ENCODE data around the gene CUL9. TPM values are rescaled to one million over a fixed set of nuclear protein-coding genes. Genes with fewer than 3 reads are reported as not detected.
"Not testable (repeated sequence)": the region's sequence is repeated elsewhere in the genome, so short reads cannot be mapped to it uniquely, and the experiment has no call there.

The CUL9 gene
- 100 to 1,000 TPM in 1 of 4 donors, 10 to 100 TPM in 3; 55.5 to 114 (median 85.5) TPM for total RNA-seq

DNA sequence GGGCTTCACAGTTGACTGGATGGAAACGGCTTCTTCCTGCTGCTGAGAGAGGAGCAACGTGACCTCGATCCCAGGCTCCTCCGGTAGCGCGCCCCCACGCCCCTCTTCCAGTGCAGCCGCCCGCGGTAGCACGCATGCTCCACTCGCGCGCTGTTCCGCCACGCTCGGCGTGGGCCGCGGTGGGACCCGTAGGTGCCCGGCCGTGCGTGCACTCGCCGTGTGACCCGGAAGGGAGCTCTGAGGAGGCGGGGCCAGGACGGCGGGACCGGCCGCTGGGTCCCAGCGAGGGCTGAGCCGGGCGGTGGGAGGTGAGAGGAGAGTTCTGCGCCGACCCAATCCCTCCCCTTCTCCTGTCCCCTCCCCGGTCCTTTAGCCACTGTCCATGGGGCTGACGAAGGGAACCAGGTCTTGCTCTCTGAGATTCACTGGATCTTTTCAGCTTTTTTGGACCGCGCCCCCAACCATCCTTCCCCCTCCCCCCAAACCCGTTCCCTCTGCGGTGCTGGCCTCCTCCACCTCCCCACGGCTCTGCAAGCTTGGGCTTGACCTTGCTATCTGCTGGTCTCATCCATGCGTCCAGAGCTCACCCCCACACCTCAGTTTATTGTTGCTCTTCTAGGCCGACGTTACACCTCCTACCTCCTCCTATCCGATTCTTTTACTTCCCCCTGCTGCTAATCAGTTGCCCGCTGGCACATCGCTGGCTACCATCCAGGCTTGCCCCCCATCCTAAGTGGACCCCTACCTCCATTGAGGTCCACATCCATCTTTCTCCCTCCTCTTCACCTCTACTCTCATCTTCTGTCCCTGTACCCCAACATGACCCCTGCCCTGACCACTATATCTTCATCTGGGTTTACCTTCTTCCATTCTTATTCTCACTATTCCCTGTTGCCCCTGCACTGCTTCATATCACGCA is at the start of gene CUL9:
Gene CUL9 (plus strand): TSS at position 255 of the 919 bp plus-strand sequence. CDS start 2,115 bp downstream, outside the sequence.
- Histone ChIP-seq H3K9me3 (no peaks in the 10 kb centered on the region), H3K4me1 (peaks cover 0 to 16% (median 3%) of the 10 kb centered on the region in 4 donors), H3K27ac (peak within 1 kb of the TSS; percentile 70 to 84 (median 76)), H3K27me3 (no peaks in the 10 kb centered on the region), H3K36me3 (peaks cover 0 to 64% (median 0%) of the 10 kb centered on the region in 3 donors), H3K4me3 (peak within 1 kb of the TSS; percentile 56 to 96 (median 82))
- DNase-seq, result peak; percentile 85 to 94 (median 90)
- TF ChIP-seq POLR2A (IDR thresholded peaks at IDR 0.05), result peak; percentile 57 to 74
- TF ChIP-seq, protein P1, sequence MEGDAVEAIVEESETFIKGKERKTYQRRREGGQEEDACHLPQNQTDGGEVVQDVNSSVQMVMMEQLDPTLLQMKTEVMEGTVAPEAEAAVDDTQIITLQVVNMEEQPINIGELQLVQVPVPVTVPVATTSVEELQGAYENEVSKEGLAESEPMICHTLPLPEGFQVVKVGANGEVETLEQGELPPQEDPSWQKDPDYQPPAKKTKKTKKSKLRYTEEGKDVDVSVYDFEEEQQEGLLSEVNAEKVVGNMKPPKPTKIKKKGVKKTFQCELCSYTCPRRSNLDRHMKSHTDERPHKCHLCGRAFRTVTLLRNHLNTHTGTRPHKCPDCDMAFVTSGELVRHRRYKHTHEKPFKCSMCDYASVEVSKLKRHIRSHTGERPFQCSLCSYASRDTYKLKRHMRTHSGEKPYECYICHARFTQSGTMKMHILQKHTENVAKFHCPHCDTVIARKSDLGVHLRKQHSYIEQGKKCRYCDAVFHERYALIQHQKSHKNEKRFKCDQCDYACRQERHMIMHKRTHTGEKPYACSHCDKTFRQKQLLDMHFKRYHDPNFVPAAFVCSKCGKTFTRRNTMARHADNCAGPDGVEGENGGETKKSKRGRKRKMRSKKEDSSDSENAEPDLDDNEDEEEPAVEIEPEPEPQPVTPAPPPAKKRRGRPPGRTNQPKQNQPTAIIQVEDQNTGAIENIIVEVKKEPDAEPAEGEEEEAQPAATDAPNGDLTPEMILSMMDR (IDR thresholded peaks at IDR 0.05), result peak in 1 of 6 experiments; percentile 7

DNA sequence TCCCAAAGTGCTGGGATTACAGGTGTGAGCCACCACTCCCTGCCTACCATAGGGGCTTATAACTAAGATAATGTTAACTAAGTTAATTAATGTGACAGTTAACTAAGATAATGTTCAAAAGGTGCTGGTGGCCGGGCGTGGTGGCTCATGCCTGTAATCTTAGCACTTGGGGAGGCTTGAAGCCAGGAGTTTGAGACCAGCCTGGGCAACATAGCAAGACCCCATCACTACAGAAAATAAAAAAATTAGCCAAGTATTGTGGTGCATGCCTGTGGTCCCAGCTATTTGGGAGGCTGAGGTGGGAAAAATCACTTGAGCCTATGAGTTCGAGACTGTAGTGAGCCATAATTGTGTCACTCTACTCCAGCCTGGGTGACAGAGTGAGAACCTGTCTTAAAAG is 43.7 kb upstream of the CUL9 start:
- Histone ChIP-seq H3K9me3 (no peaks in the 10 kb centered on the region), H3K4me1 (peaks cover 0 to 2% (median under 1%) of the 10 kb centered on the region in 4 donors), H3K4me3 (no peak overlapping the region), H3K27me3 (no peaks in the 10 kb centered on the region), H3K27ac (no peak overlapping the region), H3K36me3 (no peaks in the 10 kb centered on the region)
- no peak for TF ChIP-seq POLR2A (IDR thresholded peaks at IDR 0.05)
- TF ChIP-seq, protein P1 (IDR thresholded peaks at IDR 0.05), result no peak
- DNase-seq, result no peak

DNA sequence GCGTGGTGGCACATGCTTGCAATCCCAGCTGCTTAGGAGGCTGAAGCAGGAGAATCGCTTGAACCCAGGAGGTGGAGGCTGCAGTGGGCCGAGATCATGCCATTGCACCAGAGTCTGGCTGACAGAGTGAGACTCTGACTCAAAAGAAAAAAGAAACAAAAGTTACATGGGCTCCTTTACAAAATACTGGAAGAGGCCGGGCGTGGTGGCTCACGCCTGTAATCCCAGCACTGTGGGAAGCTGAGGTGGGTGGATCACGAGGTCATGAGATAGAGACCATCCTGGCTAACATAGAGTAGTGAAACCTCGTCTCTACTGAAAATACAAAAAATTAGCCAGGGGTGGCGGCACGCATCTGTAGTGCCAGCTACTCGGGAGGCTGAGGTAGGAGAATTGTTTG is 42.0 kb upstream of the CUL9 start:
- H3K4me3 ChIP-seq, H3K36me3 ChIP-seq: not testable (repeated sequence)

DNA sequence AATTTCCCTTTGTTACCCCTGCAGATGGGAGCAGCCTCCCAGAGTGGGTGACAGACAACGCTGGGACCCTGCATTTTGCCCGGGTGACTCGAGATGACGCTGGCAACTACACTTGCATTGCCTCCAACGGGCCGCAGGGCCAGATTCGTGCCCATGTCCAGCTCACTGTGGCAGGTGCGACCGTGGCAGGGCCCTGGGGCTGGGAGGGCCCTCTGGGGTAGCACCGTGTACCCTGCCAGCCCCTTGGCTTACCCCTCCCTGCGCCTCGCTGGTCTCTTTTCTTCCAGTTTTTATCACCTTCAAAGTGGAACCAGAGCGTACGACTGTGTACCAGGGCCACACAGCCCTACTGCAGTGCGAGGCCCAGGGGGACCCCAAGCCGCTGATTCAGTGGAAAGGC is 40.4 kb upstream of the CUL9 start:
- H3K4me1 ChIP-seq, result peaks cover 0 to 9% (median 6%) of the 10 kb centered on the region in 4 donors
- no peaks in the 10 kb centered on the region for H3K27me3 ChIP-seq
- no peak for DNase-seq
- H3K27ac ChIP-seq, result no peak overlapping the region
- H3K9me3 ChIP-seq, result no peaks in the 10 kb centered on the region
- H3K36me3 ChIP-seq, result no peaks in the 10 kb centered on the region
- TF ChIP-seq, protein P1 (IDR thresholded peaks at IDR 0.05), result no peak
- H3K4me3 ChIP-seq, result no peak overlapping the region

More for the DNA sequence above, 42.0 kb upstream of the CUL9 start:
- DNase-seq, H3K27ac ChIP-seq, H3K27me3 ChIP-seq, H3K9me3 ChIP-seq, H3K4me1 ChIP-seq: not testable (repeated sequence)

DNA sequence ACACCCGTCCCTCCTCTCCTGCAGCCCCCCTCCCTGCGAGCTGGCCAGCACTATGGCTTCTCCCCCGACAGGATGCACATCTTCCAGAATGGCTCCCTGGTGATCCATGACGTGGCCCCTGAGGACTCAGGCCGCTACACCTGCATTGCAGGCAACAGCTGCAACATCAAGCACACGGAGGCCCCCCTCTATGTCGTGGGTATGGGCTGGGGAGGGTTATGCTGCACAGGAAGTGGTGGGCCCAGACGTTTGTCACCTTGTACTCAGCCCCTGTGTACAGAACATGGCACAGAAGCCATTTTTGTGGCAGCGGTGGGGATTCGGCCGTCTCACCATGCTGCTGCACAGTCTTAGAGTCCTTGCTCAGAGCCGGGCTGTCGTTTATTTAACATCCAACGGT is 39.9 kb upstream of the CUL9 start:
- no peaks in the 10 kb centered on the region for H3K36me3 ChIP-seq

More for the DNA sequence above, 39.9 kb upstream of the CUL9 start:
- no peaks in the 10 kb centered on the region for H3K27me3 ChIP-seq
- no peak overlapping the region for H3K27ac ChIP-seq
- H3K4me3 ChIP-seq, result no peak overlapping the region
- peaks cover 0 to 9% (median 6%) of the 10 kb centered on the region in 4 donors for H3K4me1 ChIP-seq
- TF ChIP-seq, protein P1 (IDR thresholded peaks at IDR 0.05), result no peak
- no peak for TF ChIP-seq POLR2A (IDR thresholded peaks at IDR 0.05)
- DNase-seq, result no peak
- no peaks in the 10 kb centered on the region for H3K9me3 ChIP-seq

Data from Peyer's patch (tissue), 4 donors.